ENCODE results near the gene COL6A1.
"Not testable (repeated sequence)": the region's sequence is repeated elsewhere in the genome, so short reads cannot be mapped to it uniquely, and the experiment has no call there.

COL6A1 gene

DNA sequence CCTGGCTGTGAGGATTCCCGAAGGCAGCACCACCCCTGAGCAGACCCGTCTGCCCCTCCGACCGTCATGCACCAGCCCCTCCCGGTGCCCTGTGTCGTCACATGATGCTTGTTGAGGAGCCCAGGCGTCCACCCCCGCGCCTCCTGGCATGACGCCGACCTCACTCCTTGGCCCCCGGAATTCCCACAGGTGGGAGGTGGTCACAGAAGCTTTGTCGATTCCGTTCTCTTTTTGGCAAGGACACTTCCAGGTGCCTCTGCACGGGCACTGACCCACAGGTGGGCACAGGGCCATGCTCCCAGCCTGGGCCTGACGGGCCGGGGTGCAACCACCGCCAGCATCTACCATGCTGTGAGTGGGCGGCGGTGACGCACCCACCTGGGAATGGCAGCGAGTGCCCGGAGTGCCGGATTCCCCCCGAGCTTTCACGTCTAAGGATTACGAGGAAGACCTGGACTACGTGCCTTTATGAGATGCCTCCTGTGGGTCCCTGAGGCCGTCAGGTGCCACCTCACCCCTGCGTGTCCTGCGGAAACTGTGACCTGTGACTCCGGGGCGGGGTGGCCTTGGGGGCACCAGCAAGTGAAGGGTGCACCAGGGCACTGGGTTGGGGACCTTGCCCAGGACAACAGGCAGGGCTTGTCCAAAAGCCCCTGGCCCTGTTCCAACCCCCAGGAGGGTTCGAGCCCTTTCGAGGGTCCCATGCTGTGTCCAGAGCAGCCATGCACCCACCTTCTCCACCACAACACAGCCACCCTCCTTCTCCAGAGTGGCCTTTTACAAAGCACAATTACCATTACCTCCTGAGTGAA lies 31.4 kb upstream of the COL6A1 start:
- Histone ChIP-seq H3K4me3 (ENCODE audit: low read length) (no peak overlapping the region), H3K4me1 (ENCODE audit: control insufficient read depth, insufficient read depth, low read length) (peaks cover 19% of the 10 kb centered on the region), H3K27ac (ENCODE audit: low read depth, low read length) (no peak overlapping the region), H3K9ac (ENCODE audit: low read length) (no peak overlapping the region), H3K27me3 (ENCODE audit: control insufficient read depth, insufficient read depth, low read length) (no peaks in the 10 kb centered on the region), H3K36me3 (ENCODE audit: control insufficient read depth, insufficient read depth, low read length) (no peaks in the 10 kb centered on the region)

DNA sequence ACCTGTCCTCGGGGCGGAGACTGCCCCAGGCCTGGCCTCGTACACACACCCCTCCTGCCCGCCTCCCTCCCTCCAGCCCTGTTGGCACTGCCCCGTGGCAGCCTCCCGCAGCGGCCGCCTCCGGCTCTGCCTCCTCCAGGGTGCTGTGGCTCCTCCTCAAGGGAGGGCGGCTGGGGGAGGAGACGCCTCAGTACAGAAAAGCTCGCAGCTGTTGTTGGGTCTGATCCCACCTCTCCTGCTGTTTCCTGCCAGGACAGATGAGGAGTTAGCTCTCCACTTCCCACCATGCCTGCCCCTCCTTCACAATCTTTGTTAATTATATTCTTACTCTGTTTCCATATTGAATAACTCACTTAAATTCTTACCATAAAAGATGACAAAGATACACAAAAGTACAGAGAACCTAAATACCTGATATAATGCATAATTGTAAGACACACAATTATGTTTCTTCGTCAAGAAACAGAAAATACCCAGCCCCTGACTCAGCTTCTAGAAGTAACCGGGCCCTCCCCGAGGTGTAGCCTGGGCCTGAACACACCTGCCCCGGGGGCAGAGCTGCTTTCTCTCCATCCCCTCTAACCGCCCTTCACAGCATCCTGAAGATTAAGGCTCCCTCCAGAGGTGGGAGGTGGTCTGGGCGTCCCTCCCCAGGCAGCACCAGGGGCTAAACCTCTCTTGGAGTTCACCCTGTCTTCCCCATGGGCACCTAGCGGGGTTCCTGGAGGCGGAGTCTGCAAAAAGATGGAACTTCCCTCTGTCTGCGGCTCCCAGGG lies 30.6 kb upstream of the COL6A1 start:
- Histone ChIP-seq H3K4me1 (ENCODE audit: control insufficient read depth, insufficient read depth, low read length) (peaks cover 19% of the 10 kb centered on the region), H3K36me3 (ENCODE audit: control insufficient read depth, insufficient read depth, low read length) (no peaks in the 10 kb centered on the region), H3K4me3 (ENCODE audit: low read length) (no peak overlapping the region), H3K9ac (ENCODE audit: low read length) (no peak overlapping the region), H3K27me3 (ENCODE audit: control insufficient read depth, insufficient read depth, low read length) (no peaks in the 10 kb centered on the region), H3K27ac (ENCODE audit: low read depth, low read length) (no peak overlapping the region)

DNA sequence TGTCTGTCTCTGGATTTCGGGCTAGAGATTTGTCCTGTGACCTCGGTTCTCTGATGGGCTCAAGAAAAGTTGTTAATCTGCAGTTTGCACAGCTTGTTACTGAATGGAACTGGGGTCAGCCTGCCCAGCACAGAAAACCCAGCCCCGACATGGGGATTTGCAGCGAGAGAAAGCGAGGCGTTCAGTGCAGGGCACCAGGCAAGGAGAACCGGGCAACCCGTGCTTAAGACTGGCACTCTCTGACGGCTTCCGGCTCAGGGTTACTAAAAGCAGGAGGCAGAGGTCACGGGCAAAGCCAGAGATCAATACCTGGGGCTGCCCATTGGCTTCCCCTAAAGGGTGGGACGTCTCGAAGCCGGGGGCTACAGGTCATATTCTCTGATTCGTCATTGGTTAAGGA lies 29.9 kb upstream of the COL6A1 start:
- Histone ChIP-seq H3K27ac (ENCODE audit: low read depth, low read length) (no peak overlapping the region), H3K27me3 (ENCODE audit: control insufficient read depth, insufficient read depth, low read length) (no peaks in the 10 kb centered on the region)

DNA sequence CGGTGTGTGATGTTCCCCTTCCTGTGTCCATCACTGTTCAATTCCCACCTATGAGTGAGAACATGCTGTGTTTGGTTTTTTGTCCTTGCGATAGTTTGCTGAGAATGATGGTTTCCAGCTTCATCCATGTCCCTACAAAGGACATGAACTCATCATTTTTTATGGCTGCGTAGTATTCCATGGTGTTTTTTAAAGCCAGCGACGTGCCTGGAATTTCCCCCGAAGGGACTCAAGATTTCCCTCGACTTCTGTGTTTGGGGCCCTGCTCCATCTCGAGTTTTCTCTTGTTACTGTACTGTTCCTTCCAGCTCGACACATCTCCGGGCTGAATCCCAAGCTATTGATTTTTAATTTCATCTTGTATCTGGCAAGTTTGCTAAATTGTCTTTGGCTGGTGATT lies 29.0 kb upstream of the COL6A1 start:
- not testable (repeated sequence) for H3K36me3 ChIP-seq (ENCODE audit: control insufficient read depth, insufficient read depth, low read length); H3K4me3 ChIP-seq (ENCODE audit: low read length); H3K27me3 ChIP-seq (ENCODE audit: control insufficient read depth, insufficient read depth, low read length); H3K9ac ChIP-seq (ENCODE audit: low read length)
- Histone ChIP-seq H3K4me1 (ENCODE audit: control insufficient read depth, insufficient read depth, low read length) (peaks cover 19% of the 10 kb centered on the region), H3K27ac (ENCODE audit: low read depth, low read length) (peak overlapping the region; percentile 92)

More for the DNA sequence above, 29.9 kb upstream of the COL6A1 start:
- peaks cover 19% of the 10 kb centered on the region for H3K4me1 ChIP-seq (ENCODE audit: control insufficient read depth, insufficient read depth, low read length)
- H3K4me3 ChIP-seq (ENCODE audit: low read length): no peak overlapping the region
- no peaks in the 10 kb centered on the region for H3K36me3 ChIP-seq (ENCODE audit: control insufficient read depth, insufficient read depth, low read length)
- H3K9ac ChIP-seq (ENCODE audit: low read length): no peak overlapping the region

DNA sequence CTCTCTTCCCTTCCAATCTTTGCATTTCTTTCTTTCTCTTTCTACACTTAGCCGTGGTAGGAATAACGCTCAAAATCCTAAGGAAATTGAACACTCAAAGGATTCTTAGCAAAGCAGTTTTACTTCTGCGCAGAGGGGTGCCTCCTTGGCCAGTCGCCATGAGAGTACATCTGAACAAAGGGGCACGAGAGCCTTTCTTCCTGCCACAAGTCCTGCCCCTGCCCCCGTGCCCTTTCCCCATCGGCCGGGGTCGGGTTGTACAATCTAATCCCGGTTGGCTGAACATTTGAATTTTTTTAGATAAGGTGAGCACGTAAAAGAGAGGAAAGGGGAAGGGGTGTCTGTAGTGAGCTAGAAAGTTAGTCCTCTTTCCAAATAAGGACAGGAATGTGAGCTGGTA lies 28.6 kb upstream of the COL6A1 start:
- Histone ChIP-seq H3K36me3 (ENCODE audit: control insufficient read depth, insufficient read depth, low read length) (no peaks in the 10 kb centered on the region), H3K4me1 (ENCODE audit: control insufficient read depth, insufficient read depth, low read length) (peaks cover 19% of the 10 kb centered on the region), H3K27me3 (ENCODE audit: control insufficient read depth, insufficient read depth, low read length) (no peaks in the 10 kb centered on the region), H3K4me3 (ENCODE audit: low read length) (no peak overlapping the region), H3K9ac (ENCODE audit: low read length) (no peak overlapping the region), H3K27ac (ENCODE audit: low read depth, low read length) (peak overlapping the region; percentile 92)

DNA sequence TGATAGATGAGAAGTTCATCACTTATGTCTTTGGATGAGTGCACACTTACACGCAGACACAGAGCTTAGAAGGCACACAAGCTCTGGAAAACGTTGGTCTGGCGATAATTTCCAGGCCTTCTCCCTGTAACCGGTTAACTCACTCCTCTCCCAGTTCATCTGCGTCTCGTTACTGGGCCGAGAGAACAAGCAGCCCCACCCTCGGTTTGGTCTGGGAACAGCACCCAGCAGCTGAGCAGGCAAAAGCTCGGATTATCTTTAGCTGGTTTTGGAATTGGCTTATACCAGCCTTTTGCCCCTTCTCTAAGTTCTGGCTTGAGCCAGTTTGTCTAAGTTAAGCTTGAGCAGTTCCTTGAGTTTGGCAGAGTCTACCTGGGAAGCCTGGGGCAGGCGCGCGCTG lies 27.3 kb upstream of the COL6A1 start:
- Histone ChIP-seq H3K4me1 (ENCODE audit: control insufficient read depth, insufficient read depth, low read length) (peaks cover 19% of the 10 kb centered on the region), H3K4me3 (ENCODE audit: low read length) (peak overlapping the region; percentile 21), H3K27me3 (ENCODE audit: control insufficient read depth, insufficient read depth, low read length) (no peaks in the 10 kb centered on the region), H3K36me3 (ENCODE audit: control insufficient read depth, insufficient read depth, low read length) (no peaks in the 10 kb centered on the region), H3K27ac (ENCODE audit: low read depth, low read length) (peak overlapping the region; percentile 92), H3K9ac (ENCODE audit: low read length) (peak overlapping the region; percentile 57)

DNA sequence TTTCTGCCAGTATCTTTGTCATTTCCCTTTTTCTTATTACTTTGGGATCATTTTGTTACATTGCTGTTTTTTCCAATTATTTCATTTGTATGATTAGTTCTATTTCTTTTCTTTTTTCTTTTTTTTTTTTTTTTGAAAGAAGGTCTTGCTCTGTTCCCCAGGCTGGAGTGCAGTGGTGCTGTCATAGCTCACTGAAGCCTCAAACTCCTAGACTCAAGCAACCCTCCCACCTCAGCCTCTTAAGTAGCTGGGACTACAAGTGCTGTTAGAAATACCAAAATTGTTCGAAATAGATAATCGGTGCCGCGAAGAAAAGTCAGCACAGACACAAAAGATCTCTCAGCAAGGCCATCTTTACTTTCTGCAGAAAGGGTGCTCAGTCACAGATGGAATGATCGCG lies 26.6 kb upstream of the COL6A1 start:
- H3K27ac ChIP-seq (ENCODE audit: low read depth, low read length): no peak overlapping the region
- H3K36me3 ChIP-seq (ENCODE audit: control insufficient read depth, insufficient read depth, low read length): no peaks in the 10 kb centered on the region
- no peak overlapping the region for H3K4me3 ChIP-seq (ENCODE audit: low read length)
- peaks cover 19% of the 10 kb centered on the region for H3K4me1 ChIP-seq (ENCODE audit: control insufficient read depth, insufficient read depth, low read length)
- no peak overlapping the region for H3K9ac ChIP-seq (ENCODE audit: low read length)
- no peaks in the 10 kb centered on the region for H3K27me3 ChIP-seq (ENCODE audit: control insufficient read depth, insufficient read depth, low read length)

DNA sequence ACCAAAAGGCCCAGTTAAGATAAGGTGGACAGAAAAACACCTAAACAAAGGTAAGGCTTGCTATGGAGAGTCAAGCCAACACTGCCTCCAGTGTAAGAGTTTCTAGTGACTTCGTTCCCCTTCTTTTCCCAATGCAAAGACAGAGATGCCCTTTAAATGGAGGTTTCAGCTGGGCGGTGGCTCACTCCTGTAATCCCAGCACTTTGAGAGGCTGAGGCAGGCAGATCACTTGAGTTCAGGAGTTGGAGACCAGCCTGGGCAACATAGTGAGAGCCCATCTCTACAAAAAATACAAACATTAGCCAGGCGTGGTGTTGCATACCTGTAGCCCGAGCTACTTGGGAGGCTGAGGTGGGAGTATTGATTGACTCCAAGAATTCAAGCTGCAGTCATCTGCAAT lies 24.0 kb upstream of the COL6A1 start:
- Histone ChIP-seq H3K27ac (ENCODE audit: low read depth, low read length) (no peak overlapping the region), H3K4me3 (ENCODE audit: low read length) (no peak overlapping the region), H3K27me3 (ENCODE audit: control insufficient read depth, insufficient read depth, low read length) (no peaks in the 10 kb centered on the region), H3K36me3 (ENCODE audit: control insufficient read depth, insufficient read depth, low read length) (no peaks in the 10 kb centered on the region), H3K9ac (ENCODE audit: low read length) (no peak overlapping the region), H3K4me1 (ENCODE audit: control insufficient read depth, insufficient read depth, low read length) (peaks cover 13% of the 10 kb centered on the region)

DNA sequence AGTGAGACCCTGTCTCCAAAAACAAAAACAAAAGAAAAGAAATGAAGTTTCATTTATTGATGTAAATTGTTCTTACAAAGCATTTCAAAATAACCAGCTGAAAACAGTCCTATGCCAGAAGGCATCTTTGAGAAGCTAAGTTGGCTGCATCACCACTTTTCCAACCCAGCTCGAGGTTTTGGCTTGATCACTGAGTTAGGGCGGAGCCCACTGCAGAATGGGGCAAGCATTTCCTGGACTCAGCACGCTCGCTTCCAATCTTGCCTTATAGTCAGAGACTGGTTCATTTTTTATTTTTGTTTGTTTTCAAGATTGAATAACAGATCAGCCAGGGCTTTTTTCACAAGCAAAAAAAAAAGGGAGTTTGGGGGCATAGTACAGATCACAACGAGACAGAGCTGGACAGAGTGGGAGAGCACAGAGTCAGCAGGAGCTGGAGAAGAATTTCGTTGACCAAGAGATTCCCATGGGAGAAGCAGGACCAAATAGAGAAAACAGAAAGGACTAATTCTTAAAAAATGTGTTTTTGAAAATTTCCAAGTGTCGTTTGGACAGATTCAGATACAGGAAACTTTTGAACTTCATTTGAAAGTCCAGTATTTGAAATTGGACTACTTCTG lies 23.5 kb upstream of the COL6A1 start:
- H3K27ac ChIP-seq (ENCODE audit: low read depth, low read length): no peak overlapping the region

DNA sequence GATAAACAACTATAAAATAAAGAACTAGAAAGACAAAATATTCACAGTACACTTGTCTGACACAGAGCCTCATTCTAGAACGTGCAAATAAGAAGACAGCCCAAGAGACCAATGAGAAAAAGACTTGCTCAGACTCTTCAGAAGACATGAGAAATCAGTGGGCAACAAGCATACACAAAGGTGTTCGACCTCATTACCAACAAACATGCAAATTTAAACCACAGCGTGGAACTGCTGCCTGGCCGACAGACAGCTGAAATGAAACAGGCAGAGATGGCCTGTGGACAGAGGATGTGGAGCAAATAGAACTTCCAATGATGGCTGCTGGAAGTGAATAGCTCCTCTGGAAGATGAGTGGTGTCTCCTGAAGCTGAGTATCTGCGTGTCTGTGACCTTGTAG lies 22.4 kb upstream of the COL6A1 start:
- Histone ChIP-seq H3K27me3 (ENCODE audit: control insufficient read depth, insufficient read depth, low read length) (no peaks in the 10 kb centered on the region), H3K4me1 (ENCODE audit: control insufficient read depth, insufficient read depth, low read length) (peaks cover 4% of the 10 kb centered on the region), H3K9ac (ENCODE audit: low read length) (no peak overlapping the region), H3K4me3 (ENCODE audit: low read length) (no peak overlapping the region), H3K27ac (ENCODE audit: low read depth, low read length) (no peak overlapping the region), H3K36me3 (ENCODE audit: control insufficient read depth, insufficient read depth, low read length) (no peaks in the 10 kb centered on the region)

More for the DNA sequence above, 23.5 kb upstream of the COL6A1 start:
- Histone ChIP-seq H3K27me3 (ENCODE audit: control insufficient read depth, insufficient read depth, low read length) (no peaks in the 10 kb centered on the region), H3K36me3 (ENCODE audit: control insufficient read depth, insufficient read depth, low read length) (no peaks in the 10 kb centered on the region), H3K9ac (ENCODE audit: low read length) (no peak overlapping the region), H3K4me1 (ENCODE audit: control insufficient read depth, insufficient read depth, low read length) (peaks cover 13% of the 10 kb centered on the region), H3K4me3 (ENCODE audit: low read length) (no peak overlapping the region)

DNA sequence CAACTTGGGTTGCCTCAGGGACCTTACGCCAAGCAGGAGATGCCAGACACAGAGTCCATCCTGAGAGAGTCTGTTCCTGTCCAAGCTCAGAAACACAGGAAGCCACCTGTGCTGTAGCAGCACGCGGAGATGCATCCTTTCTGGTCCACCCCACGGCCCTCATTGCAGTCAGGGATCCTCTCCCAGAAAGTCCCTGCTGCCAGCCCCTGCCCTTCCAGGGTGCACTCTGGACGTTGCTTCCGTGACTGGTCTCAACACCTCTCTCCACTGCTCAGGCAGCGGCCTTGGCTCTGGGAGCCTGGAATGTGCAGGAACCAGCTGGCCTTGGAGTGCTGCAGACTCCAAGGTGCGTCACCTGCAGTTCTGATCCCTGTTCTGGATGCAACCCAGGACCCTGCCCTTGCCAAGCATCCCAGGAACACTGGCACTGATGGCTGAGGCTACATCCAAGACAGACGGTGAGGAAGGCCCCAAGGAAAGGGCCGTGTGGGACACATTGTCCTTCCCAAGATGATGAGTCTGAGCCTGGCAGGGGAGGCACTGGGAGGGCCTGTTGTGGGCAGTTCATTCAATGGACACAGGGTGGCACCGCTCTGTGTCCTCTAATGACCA lies 21.7 kb upstream of the COL6A1 start:
- Histone ChIP-seq H3K27ac (ENCODE audit: low read depth, low read length) (no peak overlapping the region), H3K9ac (ENCODE audit: low read length) (no peak overlapping the region)

DNA sequence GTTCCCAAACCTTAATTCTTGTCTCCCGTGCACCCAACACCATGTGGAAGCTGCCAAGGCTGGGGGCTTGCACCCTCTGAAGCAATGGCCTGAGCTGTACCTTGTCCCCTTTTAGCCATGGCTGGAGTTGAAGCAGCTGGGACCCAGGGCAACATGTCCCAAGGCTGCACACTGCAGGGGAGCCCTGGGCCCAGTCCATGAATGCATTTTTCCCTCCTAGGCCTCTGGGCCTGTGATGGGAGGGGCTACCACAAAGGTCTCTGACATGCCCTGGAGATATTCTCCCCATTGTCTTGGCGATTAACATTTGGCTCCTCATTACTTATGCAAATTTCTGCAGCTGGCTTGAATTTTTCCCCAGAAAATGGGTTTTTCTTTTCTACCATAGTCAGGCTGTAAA lies 20.2 kb upstream of the COL6A1 start:
- not testable (repeated sequence) for H3K36me3 ChIP-seq (ENCODE audit: control insufficient read depth, insufficient read depth, low read length); H3K4me3 ChIP-seq (ENCODE audit: low read length); H3K9ac ChIP-seq (ENCODE audit: low read length); H3K27ac ChIP-seq (ENCODE audit: low read depth, low read length); H3K27me3 ChIP-seq (ENCODE audit: control insufficient read depth, insufficient read depth, low read length); H3K4me1 ChIP-seq (ENCODE audit: control insufficient read depth, insufficient read depth, low read length)

More for the DNA sequence above, 21.7 kb upstream of the COL6A1 start:
- Histone ChIP-seq H3K4me1 (ENCODE audit: control insufficient read depth, insufficient read depth, low read length) (no peaks in the 10 kb centered on the region), H3K27me3 (ENCODE audit: control insufficient read depth, insufficient read depth, low read length) (no peaks in the 10 kb centered on the region), H3K4me3 (ENCODE audit: low read length) (no peak overlapping the region), H3K36me3 (ENCODE audit: control insufficient read depth, insufficient read depth, low read length) (no peaks in the 10 kb centered on the region)
